Transverse colon (tissue), 4 donors: ENCODE measurements around the gene FNDC3B. TPM values are rescaled to one million over a fixed set of nuclear protein-coding genes. Genes with fewer than 3 reads are reported as not detected.

Experiments
- DNase-seq: peaks from one replicate; pipeline ENCODE4 v3.0.0-alpha.2; 2019
- H3K27ac ChIP-seq, 4 donors: fragments of 200-600 bp; sonication (generic); 2 replicates each; pipeline ENCODE4 v1.5.1; 2016 to 2018; ENCODE audit warnings: inconsistent platforms in 4 of 4
- H3K27me3 ChIP-seq: fragments of 200-600 bp; sonication (generic); 2 replicates; pipeline ENCODE4 v1.5.1; 2017; ENCODE audit warnings: inconsistent platforms
- H3K36me3 ChIP-seq, 4 donors: fragments of 200-600 bp; sonication (generic); 2 replicates each; pipeline ENCODE4 v1.5.1; 2017 to 2019; ENCODE audit warnings: inconsistent platforms in 4 of 4
- H3K4me1 ChIP-seq, 4 donors: fragments of 200-600 bp; sonication (generic); 2 replicates each; pipeline ENCODE4 v1.5.1; 2017 to 2020; ENCODE audit warnings: inconsistent platforms in 4 of 4
- H3K4me3 ChIP-seq, 4 donors: fragments of 200-600 bp; sonication (generic); 1 replicate in 1 of 4; 2 replicates in 3 of 4; pipeline versions ENCODE4 v1.5.1 to v1.6.1; 2017 to 2019; ENCODE audit warnings: inconsistent platforms in 4 of 4
- H3K9me3 ChIP-seq, 2 donors: fragments of 200-600 bp; sonication (generic); 2 replicates each; pipeline ENCODE4 v1.5.1; 2017 to 2019; ENCODE audit warnings: inconsistent platforms in 2 of 2
- CTCF ChIP-seq, 5 experiments: fragments of 200-600 bp in 3 of 5; fragments of 450-650 bp in 2 of 5; sonication (generic) in 3 of 5; IDR thresholded peaks; 1 replicate in 2 of 5; 2 replicates in 3 of 5; pipeline ENCODE4 v1.5.1; 2016 to 2017; ENCODE audit warnings: antibody characterized with exemption in 5 of 5, inconsistent platforms in 3 of 5, mild to moderate bottlenecking in 2 of 5, moderate library complexity in 1 of 5
- EP300 ChIP-seq: sonication (generic); formaldehyde crosslinking; IDR thresholded peaks from one replicate; pipeline ENCODE4 v1.6.1; 2017; ENCODE audit warnings: antibody characterized with exemption, low read depth
- POLR2A ChIP-seq: fragments of 450-650 bp; IDR thresholded peaks from one replicate; pipeline ENCODE4 v1.6.1; 2016; ENCODE audit warnings: antibody characterized with exemption, mild to moderate bottlenecking, moderate library complexity
- POLR2AphosphoS5 ChIP-seq, 3 donors: sonication (generic); formaldehyde crosslinking; IDR thresholded peaks; one replicate each; pipeline ENCODE4 v1.6.1; 2016; ENCODE audit warnings: antibody characterized with exemption in 3 of 3
- WGBS, 2 donors: methylation state at CpG; one replicate each; pipeline ENCODE4 v1.1.5; 2018; ENCODE audit warnings: low coverage in 1 of 2; 5-methylcytosine and 5-hydroxymethylcytosine counted together
- in situ Hi-C, 4 donors: fragments of 200-750 bp; cut with MboI; loops; one replicate each; pipeline versions ENCODE4 v1.15.0 to v1.15.1; 2017; ENCODE audit warnings: low sequenced_read_pairs in 3 of 4, low pct_ligation_motif_present in 1 of 4, low pct_unique_long_range_greater_than_20kb in 1 of 4
- intact Hi-C: fragments of 100-400 bp; cut with DNase I; formaldehyde crosslinking; loops from one replicate; pipeline ENCODE4 v1.15.1; 2023; ENCODE audit warnings: low total_unique reads
- total RNA-seq, 4 donors: library from RNA; depleted of rRNA; stranded (reverse); fragments of >200 nt; gene quantifications; one replicate each; pipeline ENCODE4 v1.1.0, GENCODE V29; 2016

Gene FNDC3B
- total RNA-seq, 4 donors from 2014 or later: 28.5 to 85.7 (median 44.5) TPM

GRCh38 chr3:172080503-172080902 is 41.1 kb downstream of the FNDC3B start:
- DNase-seq: no peak
- intact Hi-C loops: no loop called here
- H3K4me3 ChIP-seq: no peak overlapping the region
- WGBS, 2 donors: 89% methylated on average over 1 of the region's 1 CpG; no CpG with 5 or more reads in 1 of the 2 donors
- H3K27me3 ChIP-seq: no peaks in the 10 kb centered on the region
- in situ Hi-C loops: no loop called here
- TF ChIP-seq CTCF (IDR thresholded peaks at IDR 0.05): no peak
- TF ChIP-seq POLR2A: no peak
- TF ChIP-seq EP300: no peak
- no peak for TF ChIP-seq POLR2AphosphoS5 (IDR thresholded peaks at IDR 0.05)
- H3K9me3 ChIP-seq: no peaks in the 10 kb centered on the region
- no peaks in the 10 kb centered on the region for H3K36me3 ChIP-seq
- peak overlapping the region in 2 of 4 donors; percentile 48 to 66 for H3K27ac ChIP-seq
- peaks cover 0 to 57% (median 23%) of the 10 kb centered on the region in 4 donors for H3K4me1 ChIP-seq

- TF ChIP-seq CTCF (IDR thresholded peaks at IDR 0.05) (no peak), POLR2AphosphoS5 (IDR thresholded peaks at IDR 0.05) (peak; percentile 38 to 78 (median 74))
- intact Hi-C loops: no loop called here
- WGBS, 2 donors: 67 to 91% methylated on average over 4 to 5 of the region's 5 CpGs
- H3K27me3 ChIP-seq: no peaks in the 10 kb centered on the region
- H3K27ac ChIP-seq: peak overlapping the region; percentile 53 to 67 (median 66)
- no peaks in the 10 kb centered on the region for H3K9me3 ChIP-seq
- H3K4me3 ChIP-seq: no peak overlapping the region
- no peaks in the 10 kb centered on the region for H3K36me3 ChIP-seq
- peaks cover 6 to 58% (median 29%) of the 10 kb centered on the region in 4 donors for H3K4me1 ChIP-seq
- DNase-seq: peak; percentile 22
- in situ Hi-C loops: no loop called here
Measured at GRCh38 chr3:172082269-172082668, 42.9 kb downstream of the FNDC3B start.

- 86 to 88% methylated on average over 4 to 5 of the region's 5 CpGs for WGBS, 2 donors
- intact Hi-C loops (no loop called here), in situ Hi-C loops (no loop called here)
- Histone ChIP-seq H3K4me1 (peaks cover 11 to 61% (median 35%) of the 10 kb centered on the region in 4 donors), H3K27me3 (no peaks in the 10 kb centered on the region), H3K9me3 (no peaks in the 10 kb centered on the region), H3K4me3 (no peak overlapping the region), H3K27ac (peak overlapping the region; percentile 53 to 67 (median 66)), H3K36me3 (no peaks in the 10 kb centered on the region)
- no peak for TF ChIP-seq POLR2AphosphoS5 (IDR thresholded peaks at IDR 0.05)
- no peak for TF ChIP-seq CTCF (IDR thresholded peaks at IDR 0.05)
- TF ChIP-seq POLR2A: no peak
- no peak for TF ChIP-seq EP300
- no peak for DNase-seq
Measured at GRCh38 chr3:172082820-172083513, 43.6 kb downstream of the FNDC3B start.

GRCh38 chr3:172083995-172084409 is 44.6 kb downstream of the FNDC3B start:
- Histone ChIP-seq H3K4me1 (peaks cover 18 to 63% (median 36%) of the 10 kb centered on the region in 4 donors), H3K27ac (peak overlapping the region; percentile 32 to 67 (median 66)), H3K27me3 (no peaks in the 10 kb centered on the region), H3K9me3 (no peaks in the 10 kb centered on the region), H3K36me3 (no peaks in the 10 kb centered on the region), H3K4me3 (no peak overlapping the region)
- intact Hi-C loops (no loop called here), in situ Hi-C loops (no loop called here)
- 75 to 76% methylated on average over 8 of the region's 8 CpGs for WGBS, 2 donors
- TF ChIP-seq EP300: no peak
- no peak for TF ChIP-seq POLR2AphosphoS5 (IDR thresholded peaks at IDR 0.05)
- no peak for TF ChIP-seq CTCF (IDR thresholded peaks at IDR 0.05)
- TF ChIP-seq POLR2A: no peak
- DNase-seq: no peak
